Adrenal gland (tissue), 5 donors: ENCODE results near the gene LEF1.

Experiments
- POLR2A ChIP-seq, 2 donors: fragments of 450-650 bp; IDR thresholded peaks; one replicate each; pipeline ENCODE4 v1.6.1; 2017; ENCODE audit warnings: antibody characterized with exemption in 2 of 2, mild to moderate bottlenecking in 2 of 2, moderate library complexity in 1 of 2
- TF ChIP-seq, protein P1 (sequence below), 6 experiments: fragments of 450-650 bp in 4 of 6; fragments of 200-600 bp in 2 of 6; sonication (generic) in 1 of 6; IDR thresholded peaks; 1 replicate in 5 of 6; 2 replicates in 1 of 6; pipeline versions ENCODE4 v1.5.1 to v1.8.0; 2016 to 2021; ENCODE audit warnings: antibody characterized with exemption in 6 of 6, mild to moderate bottlenecking in 2 of 6, moderate library complexity in 1 of 6
- donor health status: DM: no; HTN: no; CAD: no.

DNA sequence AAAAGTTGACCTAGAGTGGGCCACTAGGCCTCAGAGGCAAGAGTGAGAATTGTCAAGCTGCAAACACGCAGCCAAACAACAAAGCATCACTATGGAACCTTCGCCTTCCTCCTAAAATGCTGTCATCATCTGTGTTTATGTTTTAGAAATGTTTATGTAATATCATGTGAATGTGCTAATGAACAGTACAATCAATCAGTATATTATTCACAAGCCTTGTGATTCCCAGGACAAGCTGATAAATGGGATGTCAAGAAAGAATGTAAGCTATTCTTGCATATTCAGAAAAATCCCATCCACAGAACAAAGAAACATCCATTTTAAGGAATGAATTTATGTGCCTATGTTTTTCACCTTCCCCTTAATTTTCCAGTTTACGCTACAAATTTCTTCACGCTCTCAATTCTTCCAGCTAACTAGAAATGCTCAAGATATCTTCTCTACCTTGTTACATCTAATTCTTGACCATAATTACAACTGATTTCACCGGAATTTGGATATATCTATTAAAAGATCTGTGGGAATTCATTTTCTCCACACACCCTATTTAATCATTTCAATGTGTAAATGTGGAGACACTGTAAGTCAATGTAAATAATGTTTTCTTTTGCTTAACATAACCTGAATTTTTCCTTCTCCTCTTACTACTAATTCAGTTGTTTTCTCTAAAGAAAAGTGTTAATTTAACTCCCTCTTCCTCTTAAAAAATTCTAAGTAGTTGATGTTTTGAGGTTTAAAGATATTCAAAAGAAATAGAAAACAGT lies 65.5 kb downstream of the LEF1 start:
- TF ChIP-seq, protein P1, sequence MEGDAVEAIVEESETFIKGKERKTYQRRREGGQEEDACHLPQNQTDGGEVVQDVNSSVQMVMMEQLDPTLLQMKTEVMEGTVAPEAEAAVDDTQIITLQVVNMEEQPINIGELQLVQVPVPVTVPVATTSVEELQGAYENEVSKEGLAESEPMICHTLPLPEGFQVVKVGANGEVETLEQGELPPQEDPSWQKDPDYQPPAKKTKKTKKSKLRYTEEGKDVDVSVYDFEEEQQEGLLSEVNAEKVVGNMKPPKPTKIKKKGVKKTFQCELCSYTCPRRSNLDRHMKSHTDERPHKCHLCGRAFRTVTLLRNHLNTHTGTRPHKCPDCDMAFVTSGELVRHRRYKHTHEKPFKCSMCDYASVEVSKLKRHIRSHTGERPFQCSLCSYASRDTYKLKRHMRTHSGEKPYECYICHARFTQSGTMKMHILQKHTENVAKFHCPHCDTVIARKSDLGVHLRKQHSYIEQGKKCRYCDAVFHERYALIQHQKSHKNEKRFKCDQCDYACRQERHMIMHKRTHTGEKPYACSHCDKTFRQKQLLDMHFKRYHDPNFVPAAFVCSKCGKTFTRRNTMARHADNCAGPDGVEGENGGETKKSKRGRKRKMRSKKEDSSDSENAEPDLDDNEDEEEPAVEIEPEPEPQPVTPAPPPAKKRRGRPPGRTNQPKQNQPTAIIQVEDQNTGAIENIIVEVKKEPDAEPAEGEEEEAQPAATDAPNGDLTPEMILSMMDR (IDR thresholded peaks at IDR 0.05): no peak
- TF ChIP-seq POLR2A (IDR thresholded peaks at IDR 0.05): no peak
